ENCODE data around the gene VAV2.

VAV2 gene

DNA sequence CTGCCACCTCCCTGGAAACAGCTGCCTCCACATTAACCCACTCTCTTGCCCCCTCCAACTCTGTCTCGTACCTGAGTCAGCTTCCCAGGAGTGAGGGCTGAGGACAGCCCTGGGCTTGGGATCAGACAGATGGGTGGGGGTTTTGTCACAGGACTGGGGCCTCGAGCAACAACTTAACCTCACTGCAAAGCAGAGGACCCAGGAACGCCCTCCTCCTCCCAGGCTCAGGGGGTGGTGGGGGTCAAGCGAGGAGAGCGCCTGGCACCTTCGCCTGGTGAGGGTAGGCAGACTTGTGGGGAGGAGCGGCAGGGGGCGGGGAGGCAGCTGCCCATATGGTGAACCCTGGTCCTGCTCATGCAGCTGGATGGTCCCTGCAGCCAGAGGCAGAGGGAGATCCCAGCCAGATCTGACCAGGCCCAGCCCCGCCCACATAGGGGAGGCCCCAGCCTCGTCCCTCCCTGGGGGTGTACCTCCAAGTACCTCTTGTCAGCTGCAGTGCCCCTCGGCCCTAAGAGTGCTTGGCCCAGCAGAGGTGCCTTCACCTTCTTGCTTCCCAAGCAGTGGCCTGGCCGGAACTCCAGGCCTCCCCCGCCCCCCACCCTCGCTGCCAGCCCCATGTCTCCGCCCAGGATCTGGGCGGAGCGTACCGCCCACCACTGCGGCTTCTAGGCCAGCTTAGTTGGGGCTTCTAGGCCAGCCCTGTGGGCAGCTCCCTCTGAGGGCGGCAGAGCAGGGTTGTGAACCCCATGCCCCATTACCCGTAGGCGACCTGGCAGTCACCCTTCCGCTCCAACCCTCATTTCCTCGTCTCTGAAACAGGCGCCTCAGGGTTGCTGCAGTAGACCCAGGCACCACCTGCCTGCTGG, 254.1 kb downstream of the VAV2 start, which contains the start of gene SARDH:
Gene SARDH (minus strand): TSS at position 579 of the 866 bp plus-strand sequence. CDS start 4,179 bp downstream, outside the sequence.
- ATAC-seq = peak; percentile 75
- H3K9me3 Mint-ChIP-seq = no peaks in the 10 kb centered on the region
- H3K27ac Mint-ChIP-seq = no peak within 1 kb of the TSS
- H3K36me3 Mint-ChIP-seq (ENCODE audit: low read depth) = no peaks in the 10 kb centered on the region
- H3K4me1 Mint-ChIP-seq = peaks cover 12% of the 10 kb centered on the region
- peak within 1 kb of the TSS; percentile 11 for H3K4me3 Mint-ChIP-seq
- H3K27me3 Mint-ChIP-seq = no peaks in the 10 kb centered on the region
- peak; percentile 60 for DNase-seq

DNA sequence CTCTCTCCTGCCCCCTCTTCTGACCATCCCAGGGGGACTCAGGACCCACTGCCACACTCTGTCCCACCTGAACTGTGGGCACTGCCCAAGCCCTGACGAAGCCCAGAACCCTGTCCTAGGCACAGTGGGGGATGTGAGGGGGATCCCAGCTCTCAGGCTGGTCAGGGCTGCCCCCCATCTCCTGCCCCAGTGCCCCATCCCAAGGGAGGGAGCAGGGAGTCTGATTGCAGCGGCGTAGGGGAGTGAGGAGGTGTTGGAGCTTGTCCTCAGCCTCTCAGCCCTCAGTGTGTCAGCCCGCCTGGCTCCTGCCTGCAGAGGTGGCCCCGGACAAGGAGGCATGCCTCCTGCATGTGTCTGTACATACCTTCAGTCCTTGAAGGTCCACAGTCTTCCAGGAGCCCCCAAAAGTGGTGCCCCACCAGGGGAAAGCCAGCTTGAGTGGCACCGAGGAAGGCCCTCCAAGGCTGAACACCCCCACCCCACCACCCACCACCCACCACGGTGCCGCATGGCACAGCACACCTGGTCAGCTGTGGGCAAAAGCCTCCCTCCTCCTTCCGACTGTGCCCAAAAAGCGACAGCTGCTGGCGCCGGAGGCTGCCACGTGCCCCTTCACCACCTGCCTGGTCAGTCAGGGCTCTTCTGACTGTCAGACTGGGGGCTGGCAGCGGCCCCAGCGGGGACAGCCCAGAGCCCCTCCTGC, 254.9 kb downstream of the VAV2 start:
- H3K27me3 Mint-ChIP-seq = no peaks in the 10 kb centered on the region
- DNase-seq = no peak
- peaks cover 12% of the 10 kb centered on the region for H3K4me1 Mint-ChIP-seq
- H3K27ac Mint-ChIP-seq = no peak overlapping the region
- H3K36me3 Mint-ChIP-seq (ENCODE audit: low read depth) = no peaks in the 10 kb centered on the region
- H3K9me3 Mint-ChIP-seq = no peaks in the 10 kb centered on the region
- ATAC-seq = no peak
- no peak overlapping the region for H3K4me3 Mint-ChIP-seq

DNA sequence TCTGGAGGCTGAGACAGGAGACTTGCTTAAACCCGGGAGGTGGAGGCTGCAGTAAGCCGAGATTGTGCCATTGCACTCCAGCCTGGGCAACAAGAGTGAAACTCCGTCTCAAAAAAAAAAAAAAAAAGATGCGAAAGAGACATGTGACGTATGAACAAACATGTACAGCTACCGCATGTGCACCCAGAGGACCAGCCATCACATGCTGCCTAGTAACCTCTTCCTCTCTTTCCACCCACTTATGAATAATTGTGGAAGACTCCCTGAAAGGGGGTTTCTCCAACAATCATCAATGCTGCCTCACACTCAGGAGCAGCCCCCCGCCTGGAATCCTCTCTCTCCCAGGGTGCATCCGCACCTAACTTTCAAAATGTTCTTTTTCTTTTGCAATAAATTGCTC, 256.2 kb downstream of the VAV2 start:
- DNase-seq (no peak), ATAC-seq (no peak)
- no peaks in the 10 kb centered on the region for H3K27me3 Mint-ChIP-seq
- no peaks in the 10 kb centered on the region for H3K36me3 Mint-ChIP-seq (ENCODE audit: low read depth)
- peaks cover 12% of the 10 kb centered on the region for H3K4me1 Mint-ChIP-seq
- no peaks in the 10 kb centered on the region for H3K9me3 Mint-ChIP-seq
- no peak overlapping the region for H3K4me3 Mint-ChIP-seq
- H3K27ac Mint-ChIP-seq = no peak overlapping the region

DNA sequence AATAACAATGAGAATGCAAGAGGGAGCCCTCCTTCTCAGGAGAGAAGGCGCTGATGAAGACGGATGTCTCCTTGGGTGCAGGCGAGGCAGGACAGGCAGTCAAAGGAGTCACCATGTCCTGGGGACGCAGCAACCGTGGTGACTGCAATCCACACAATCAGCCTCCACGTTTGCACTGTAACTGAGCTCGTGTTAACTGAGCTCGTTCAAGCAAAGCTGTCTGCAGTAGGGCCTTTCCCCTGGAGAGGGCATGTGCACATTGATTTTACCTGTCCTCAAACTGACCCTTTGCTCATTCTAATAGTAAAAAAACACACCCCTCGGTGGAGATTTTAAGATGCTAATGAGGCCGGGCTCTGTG, 256.7 kb downstream of the VAV2 start:
- Mint-ChIP-seq H3K9me3 (no peaks in the 10 kb centered on the region), H3K36me3 (ENCODE audit: low read depth) (no peaks in the 10 kb centered on the region), H3K4me1 (peaks cover 12% of the 10 kb centered on the region), H3K27ac (no peak overlapping the region), H3K4me3 (no peak overlapping the region), H3K27me3 (no peaks in the 10 kb centered on the region)
- no peak for ATAC-seq
- DNase-seq = no peak

DNA sequence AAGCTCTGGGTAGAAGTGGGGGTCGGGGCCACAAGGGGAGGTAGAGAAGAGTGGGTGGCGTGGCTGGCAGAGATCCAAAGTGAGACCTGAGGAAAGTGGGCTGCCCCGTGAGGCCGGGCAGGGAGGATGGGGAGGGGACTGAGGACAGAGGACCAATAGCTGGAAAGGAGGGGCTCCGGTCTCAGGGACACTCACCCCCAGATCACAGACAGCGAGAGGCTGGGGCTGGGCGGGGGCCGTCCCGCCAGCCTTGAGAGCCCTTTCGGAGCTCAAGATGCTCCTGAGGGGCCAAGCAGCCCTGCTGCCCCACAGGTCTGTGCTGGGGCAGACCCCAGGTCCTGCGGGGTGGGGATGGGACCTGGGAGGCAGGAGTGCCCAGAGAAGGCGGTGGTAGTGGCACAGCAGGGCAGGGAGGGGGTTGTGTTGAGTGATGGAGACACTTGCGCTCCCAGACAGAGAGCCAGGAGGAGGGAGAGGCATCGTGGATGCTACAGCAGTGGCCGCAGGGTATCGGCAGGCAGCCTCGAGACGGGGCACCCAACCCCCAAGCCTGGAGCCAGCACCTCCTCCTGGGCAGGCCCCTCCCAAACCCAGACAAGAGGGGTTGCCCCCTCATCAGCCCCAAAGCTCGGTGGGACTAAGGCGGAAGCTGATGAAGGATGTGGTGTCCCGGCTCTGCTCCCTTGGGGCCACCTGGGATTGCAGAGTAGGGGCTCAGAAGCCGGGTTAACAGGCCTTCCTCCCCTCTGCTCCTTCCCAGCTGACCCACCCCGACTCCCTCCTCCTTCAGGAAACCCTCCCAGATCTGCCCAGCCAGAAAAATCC, 257.3 kb downstream of the VAV2 start:
- no peaks in the 10 kb centered on the region for H3K27me3 Mint-ChIP-seq
- no peak for DNase-seq
- no peak overlapping the region for H3K27ac Mint-ChIP-seq
- H3K4me3 Mint-ChIP-seq = no peak overlapping the region
- H3K36me3 Mint-ChIP-seq (ENCODE audit: low read depth) = no peaks in the 10 kb centered on the region
- no peak for ATAC-seq
- H3K4me1 Mint-ChIP-seq = peaks cover 12% of the 10 kb centered on the region
- H3K9me3 Mint-ChIP-seq = no peaks in the 10 kb centered on the region

DNA sequence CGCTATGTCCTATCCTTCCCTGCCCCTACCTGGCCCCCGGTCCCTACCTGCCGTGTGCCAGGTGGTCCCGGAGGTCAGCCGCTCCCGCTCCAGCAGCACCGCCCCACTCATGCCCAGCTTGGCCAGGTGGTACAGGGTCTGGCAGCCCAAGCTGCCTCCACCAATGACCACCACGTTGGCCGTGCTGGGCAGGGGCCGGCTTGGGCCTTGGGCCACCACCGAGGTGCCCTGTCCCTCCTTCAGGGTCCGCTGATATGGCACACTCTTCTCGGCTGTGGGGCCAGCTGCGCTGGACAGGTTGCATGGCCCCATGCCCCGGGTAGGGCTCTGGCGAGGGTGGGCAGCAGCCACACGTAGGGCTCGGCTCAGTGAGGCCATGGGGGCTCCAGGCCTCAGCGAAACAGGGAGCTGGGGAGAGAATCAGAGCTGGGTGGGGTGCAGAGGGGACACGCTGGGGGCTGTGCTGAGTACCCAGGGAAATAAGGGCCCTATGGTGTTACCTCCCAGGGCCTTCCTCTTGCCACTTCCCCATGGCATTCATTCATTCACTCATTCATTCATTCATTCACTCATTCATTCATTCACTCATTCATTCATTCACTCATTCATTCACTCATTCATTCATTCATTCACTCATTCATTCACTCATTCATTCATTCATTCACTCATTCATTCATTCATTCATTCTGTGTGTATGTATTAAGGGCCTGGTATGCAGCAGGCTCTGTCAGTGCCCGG, 258.2 kb downstream of the VAV2 start:
- Mint-ChIP-seq H3K9me3 (no peaks in the 10 kb centered on the region), H3K4me3 (no peak overlapping the region), H3K4me1 (peaks cover 12% of the 10 kb centered on the region), H3K36me3 (ENCODE audit: low read depth) (no peaks in the 10 kb centered on the region), H3K27ac (no peak overlapping the region), H3K27me3 (peaks cover under 1% of the 10 kb centered on the region)
- no peak for DNase-seq
- no peak for ATAC-seq

DNA sequence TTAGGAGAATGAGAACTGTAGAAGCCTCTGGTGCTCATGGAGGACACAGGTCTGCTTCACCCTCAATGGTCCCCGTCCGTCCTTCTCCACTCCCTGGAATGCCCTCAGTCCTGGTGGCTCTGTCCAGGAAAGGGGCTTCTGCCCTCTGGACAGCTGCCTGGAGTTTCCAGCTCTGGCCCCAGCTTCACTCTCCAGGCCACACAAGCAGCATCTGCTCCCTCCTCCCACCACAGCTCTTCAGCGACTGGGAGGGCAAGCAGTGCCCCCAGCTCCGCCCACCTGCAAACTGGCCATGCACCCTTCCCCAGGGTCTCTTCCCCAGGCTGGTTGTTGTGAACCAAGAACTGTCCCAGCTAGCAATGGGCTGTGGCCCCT, 258.7 kb downstream of the VAV2 start:
- Mint-ChIP-seq H3K27ac (no peak overlapping the region), H3K27me3 (peaks cover 5% of the 10 kb centered on the region), H3K9me3 (no peaks in the 10 kb centered on the region), H3K4me1 (peaks cover 9% of the 10 kb centered on the region), H3K4me3 (no peak overlapping the region), H3K36me3 (ENCODE audit: low read depth) (no peaks in the 10 kb centered on the region)
- no peak for DNase-seq
- ATAC-seq = no peak

DNA sequence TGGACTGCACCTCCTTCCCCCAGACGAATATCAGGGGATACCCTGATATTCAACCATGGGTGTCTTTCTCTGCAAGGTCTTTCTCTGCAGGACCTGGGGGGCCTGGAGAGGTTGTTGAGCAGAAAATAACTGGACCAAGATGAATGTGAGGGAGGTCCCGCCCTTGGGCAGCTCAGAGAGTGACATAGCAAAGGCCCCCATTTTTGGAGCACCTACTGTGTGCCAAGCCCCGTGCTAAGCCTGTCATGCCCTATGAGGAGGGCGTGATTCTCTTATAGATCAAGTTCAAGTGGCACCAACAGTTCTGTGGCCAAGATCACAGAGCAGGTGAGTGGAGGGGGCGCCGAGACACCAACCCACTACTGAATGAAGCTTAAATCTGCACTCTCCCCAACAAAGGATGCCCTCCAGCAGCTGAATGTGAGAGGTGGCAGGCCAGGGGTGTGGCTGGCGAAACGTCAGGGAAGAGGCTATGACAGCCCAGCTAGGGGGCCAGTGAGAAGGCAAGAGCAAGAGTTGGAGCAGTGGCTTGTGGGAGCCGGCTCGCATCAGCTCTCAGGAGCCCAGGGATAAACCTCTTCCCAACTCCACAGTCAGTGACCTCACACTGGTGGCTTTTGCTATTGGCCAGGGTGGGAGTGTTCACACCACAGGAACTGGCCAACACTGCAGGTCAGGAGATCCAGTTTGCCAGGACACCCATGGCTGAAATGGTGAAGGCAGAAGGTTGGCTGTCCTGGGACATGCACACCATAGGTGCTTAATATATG, 259.3 kb downstream of the VAV2 start:
- Mint-ChIP-seq H3K4me3 (no peak overlapping the region), H3K4me1 (peaks cover 5% of the 10 kb centered on the region), H3K27ac (no peak overlapping the region), H3K36me3 (ENCODE audit: low read depth) (no peaks in the 10 kb centered on the region), H3K27me3 (peaks cover 5% of the 10 kb centered on the region), H3K9me3 (no peaks in the 10 kb centered on the region)
- DNase-seq (no peak), ATAC-seq (no peak)

DNA sequence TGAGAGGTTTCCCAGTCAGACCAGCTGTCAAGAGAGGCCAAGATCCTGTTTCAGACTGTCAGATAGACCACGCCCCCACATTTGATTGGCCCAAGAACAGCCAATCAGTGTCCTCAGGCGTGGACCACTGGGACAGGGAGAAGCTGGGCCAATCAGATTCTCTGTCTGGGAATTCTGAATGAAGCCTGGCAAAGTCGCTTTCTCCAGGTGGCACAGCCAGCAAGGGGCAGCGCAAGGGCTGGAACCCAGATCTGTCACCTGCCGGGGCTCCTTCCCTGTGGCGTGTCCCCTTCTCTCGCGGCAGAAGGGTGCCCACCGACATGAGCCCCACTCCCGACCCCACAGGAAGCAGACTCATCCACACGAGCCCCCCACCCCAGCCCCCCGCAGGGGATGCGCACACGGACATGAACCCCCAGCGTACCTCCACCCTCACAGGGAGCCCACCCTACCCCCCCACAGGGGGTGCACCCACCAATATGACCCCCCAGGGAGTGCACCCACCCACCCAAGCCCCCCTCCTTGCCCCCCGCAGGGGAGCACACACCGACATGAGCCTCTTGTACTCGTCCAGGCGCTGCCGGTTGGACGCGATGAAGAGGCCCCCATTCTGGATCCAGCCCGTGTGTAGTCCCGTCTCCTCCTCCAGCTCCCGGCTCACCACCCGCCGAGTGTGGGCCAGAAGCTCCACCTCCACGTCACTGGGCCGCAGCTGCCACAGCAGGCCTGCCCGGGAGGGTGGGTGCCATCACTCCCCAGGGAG, 260.1 kb downstream of the VAV2 start:
- no peak overlapping the region for H3K4me3 Mint-ChIP-seq
- ATAC-seq = no peak
- H3K27ac Mint-ChIP-seq = no peak overlapping the region
- peaks cover 3% of the 10 kb centered on the region for H3K4me1 Mint-ChIP-seq
- H3K27me3 Mint-ChIP-seq = peaks cover 5% of the 10 kb centered on the region
- H3K9me3 Mint-ChIP-seq = no peaks in the 10 kb centered on the region
- no peak for DNase-seq
- H3K36me3 Mint-ChIP-seq (ENCODE audit: low read depth) = no peaks in the 10 kb centered on the region

DNA sequence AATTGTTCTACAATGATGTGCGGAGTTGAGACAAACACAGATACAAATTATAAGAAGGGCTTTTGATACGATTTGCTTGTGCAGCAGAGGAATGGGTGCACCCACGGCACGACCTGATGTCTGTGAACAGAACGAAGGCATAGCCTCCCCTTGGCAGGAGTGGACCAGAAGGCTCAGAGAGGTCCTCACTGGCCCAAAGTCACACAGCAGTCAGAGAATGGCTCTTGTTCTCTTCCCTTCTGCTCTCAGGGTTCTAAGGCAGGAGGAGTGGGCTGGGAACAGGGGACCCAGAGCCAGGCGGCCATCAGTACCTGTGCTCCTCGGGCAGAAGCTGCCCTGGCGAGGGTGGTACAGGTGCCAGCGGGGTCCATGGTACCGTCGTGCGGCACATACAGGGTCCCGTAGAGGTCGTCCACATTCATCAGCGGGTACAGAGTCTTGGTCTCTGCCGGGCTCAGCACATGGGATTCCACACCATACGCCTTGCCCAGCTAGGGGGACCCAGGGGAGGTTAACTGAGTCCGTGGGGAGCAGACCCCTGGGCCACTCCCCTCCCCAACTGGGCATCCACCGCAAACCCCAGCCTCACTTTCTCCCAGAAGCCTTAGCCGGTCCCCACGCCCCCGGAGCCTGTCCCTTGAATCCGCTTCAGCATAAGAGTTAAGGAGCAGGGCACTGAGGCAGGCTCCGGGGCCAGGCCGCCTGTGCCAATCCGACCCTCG, 261.0 kb downstream of the VAV2 start:
- ATAC-seq (no peak), DNase-seq (no peak)
- H3K4me3 Mint-ChIP-seq = no peak overlapping the region
- no peaks in the 10 kb centered on the region for H3K36me3 Mint-ChIP-seq (ENCODE audit: low read depth)
- peaks cover 10% of the 10 kb centered on the region for H3K4me1 Mint-ChIP-seq
- H3K27me3 Mint-ChIP-seq = peaks cover 5% of the 10 kb centered on the region
- no peaks in the 10 kb centered on the region for H3K9me3 Mint-ChIP-seq
- H3K27ac Mint-ChIP-seq = no peak overlapping the region

DNA sequence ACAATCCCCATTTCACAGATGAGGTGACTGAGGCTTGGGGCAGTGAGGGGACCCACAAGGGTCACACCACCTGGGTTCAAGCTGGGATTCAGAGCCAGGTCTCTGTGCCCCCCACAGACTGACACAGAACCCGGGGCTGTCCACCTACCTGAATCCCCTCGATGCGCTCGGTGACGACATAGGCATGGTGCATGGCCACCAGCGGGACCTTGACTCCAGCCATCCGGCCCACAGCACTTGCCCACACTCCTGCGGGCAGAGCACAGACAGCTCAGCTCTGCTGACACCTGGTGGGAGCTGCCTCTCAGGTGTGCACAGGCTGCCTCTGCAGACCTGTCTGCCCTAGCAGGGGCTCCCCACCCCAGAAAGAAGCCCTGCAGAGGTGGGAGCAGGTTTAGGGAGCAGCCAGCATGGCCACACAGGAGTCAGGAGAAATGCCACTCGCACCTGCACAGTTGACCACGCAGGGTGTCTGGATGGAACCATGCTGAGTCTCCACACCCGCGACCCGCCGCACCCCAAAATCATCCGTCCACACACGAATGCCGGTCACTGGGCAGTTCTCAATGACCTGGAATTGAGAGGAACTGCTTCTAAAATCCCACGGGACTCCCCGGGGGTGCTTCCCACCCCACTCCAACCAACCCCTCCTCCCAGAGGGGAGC, 262.4 kb downstream of the VAV2 start:
- ATAC-seq (no peak), DNase-seq (no peak)
- Mint-ChIP-seq H3K4me3 (no peak overlapping the region), H3K27me3 (peaks cover 5% of the 10 kb centered on the region), H3K4me1 (peaks cover 6% of the 10 kb centered on the region), H3K27ac (no peak overlapping the region), H3K9me3 (no peaks in the 10 kb centered on the region), H3K36me3 (ENCODE audit: low read depth) (no peaks in the 10 kb centered on the region)

DNA sequence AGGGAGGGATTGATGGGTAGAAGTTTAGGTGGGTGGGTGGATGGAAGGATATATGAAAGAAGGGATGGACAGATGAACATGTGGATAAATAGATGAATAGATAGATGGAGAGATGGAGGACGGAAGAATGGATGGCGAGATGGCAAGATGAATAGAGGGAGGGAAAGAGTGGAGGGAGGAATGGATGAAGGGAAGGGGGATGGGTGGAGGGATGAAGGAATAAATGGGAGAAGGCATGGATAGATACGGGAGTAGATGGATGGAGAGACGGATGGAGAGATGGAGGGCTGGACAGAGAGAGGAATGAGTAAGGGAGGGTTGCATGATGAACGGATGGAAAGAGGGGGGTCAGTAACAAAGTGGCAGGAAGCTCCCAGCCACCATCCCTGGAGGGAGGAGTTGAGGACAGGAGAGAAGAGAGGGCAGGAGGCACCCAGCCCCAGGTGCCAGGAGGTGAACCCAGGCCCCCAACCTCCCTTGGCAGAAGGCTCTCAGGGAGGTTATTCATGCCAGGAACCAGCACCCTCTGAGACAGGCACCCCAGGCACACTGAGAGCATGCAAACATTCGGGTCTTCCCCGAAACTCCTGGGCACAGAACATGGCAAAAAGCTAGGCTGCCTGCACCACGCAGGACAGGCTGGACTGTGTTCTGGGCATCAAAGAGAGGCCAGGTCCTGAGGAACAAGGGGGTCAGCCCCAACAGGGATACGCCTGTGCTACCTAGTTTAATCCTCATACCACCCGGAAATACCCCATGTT, 263.1 kb downstream of the VAV2 start:
- Mint-ChIP-seq H3K4me3 (no peak overlapping the region), H3K27me3 (peaks cover 5% of the 10 kb centered on the region), H3K36me3 (ENCODE audit: low read depth) (no peaks in the 10 kb centered on the region), H3K27ac (no peak overlapping the region), H3K4me1 (peaks cover 6% of the 10 kb centered on the region), H3K9me3 (no peaks in the 10 kb centered on the region)
- DNase-seq (no peak), ATAC-seq (no peak)
